Measurements from ENCODE around the gene SLC39A9. TPM values are rescaled to one million over a fixed set of nuclear protein-coding genes. Genes with fewer than 3 reads are reported as not detected.

SLC39A9 gene
- total RNA-seq, 6 donors from 2014 or later = 17.8 to 70.4 (median 54.0) TPM

DNA sequence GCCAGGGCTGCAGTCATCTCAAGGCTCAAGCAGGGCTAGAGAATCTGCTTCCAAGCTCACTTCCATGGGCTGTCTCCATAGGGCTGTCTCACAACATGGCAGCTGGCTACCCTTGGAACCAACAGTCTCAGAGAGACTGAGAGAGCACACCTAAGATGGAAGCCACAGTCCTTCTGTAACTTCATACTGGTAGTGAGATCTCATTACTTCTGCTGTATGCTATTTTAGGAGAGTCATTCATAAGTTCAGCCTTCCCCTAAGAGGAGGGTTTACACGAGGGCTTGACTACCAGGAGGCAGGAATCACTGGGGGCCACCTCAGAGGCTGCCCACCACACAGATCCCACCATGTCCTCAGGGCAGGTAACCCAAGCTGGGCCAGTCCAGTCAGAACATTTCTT lies 30.1 kb upstream of the SLC39A9 start:
- Histone ChIP-seq H3K36me3 (no peaks in the 10 kb centered on the region), H3K27me3 (no peaks in the 10 kb centered on the region), H3K4me3 (no peak overlapping the region), H3K4me1 (no peaks in the 10 kb centered on the region), H3K27ac (no peak overlapping the region), H3K9me3 (no peaks in the 10 kb centered on the region)
- TF ChIP-seq POLR2AphosphoS5 (IDR thresholded peaks at IDR 0.05) (no peak), EP300 (IDR thresholded peaks at IDR 0.05) (no peak), POLR2A (IDR thresholded peaks at IDR 0.05) (no peak)
- TF ChIP-seq, protein P1, sequence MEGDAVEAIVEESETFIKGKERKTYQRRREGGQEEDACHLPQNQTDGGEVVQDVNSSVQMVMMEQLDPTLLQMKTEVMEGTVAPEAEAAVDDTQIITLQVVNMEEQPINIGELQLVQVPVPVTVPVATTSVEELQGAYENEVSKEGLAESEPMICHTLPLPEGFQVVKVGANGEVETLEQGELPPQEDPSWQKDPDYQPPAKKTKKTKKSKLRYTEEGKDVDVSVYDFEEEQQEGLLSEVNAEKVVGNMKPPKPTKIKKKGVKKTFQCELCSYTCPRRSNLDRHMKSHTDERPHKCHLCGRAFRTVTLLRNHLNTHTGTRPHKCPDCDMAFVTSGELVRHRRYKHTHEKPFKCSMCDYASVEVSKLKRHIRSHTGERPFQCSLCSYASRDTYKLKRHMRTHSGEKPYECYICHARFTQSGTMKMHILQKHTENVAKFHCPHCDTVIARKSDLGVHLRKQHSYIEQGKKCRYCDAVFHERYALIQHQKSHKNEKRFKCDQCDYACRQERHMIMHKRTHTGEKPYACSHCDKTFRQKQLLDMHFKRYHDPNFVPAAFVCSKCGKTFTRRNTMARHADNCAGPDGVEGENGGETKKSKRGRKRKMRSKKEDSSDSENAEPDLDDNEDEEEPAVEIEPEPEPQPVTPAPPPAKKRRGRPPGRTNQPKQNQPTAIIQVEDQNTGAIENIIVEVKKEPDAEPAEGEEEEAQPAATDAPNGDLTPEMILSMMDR (IDR thresholded peaks at IDR 0.05) = no peak
- DNase-seq = no peak
- WGBS, 2 donors = 60 to 92% methylated on average over 1 of the region's 1 CpG
- no peak for ATAC-seq (ENCODE audit: low FRiP score in 2 of 2)

DNA sequence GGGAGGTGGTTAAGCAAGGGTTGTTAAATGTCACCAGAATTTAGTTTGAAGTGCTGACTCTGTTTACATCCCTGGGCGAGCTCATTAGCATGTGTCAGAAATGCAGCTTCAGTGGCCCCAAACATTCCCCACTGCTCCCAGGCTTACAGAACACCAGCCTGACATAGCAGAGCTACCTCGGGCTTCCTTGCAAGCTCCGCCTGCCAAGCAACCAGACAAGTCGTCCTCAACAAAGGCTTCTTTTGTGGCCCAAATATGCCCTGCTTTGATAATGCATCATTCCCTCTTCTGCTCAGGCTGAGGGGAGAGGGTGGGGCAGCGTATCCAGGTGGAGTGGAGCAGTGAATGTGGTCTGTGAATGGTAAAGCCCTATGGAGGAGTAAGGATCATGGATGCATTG lies 28.4 kb upstream of the SLC39A9 start:
- DNase-seq = no peak
- TF ChIP-seq EP300 (IDR thresholded peaks at IDR 0.05) (no peak), POLR2A (IDR thresholded peaks at IDR 0.05) (no peak), POLR2AphosphoS5 (IDR thresholded peaks at IDR 0.05) (no peak)
- TF ChIP-seq, protein P1 (IDR thresholded peaks at IDR 0.05) = no peak
- WGBS, 2 donors = 72 to 74% methylated on average over 4 to 5 of the region's 5 CpGs
- Histone ChIP-seq H3K9me3 (no peaks in the 10 kb centered on the region), H3K27ac (no peak overlapping the region), H3K36me3 (peaks cover 0 to 4% (median 0%) of the 10 kb centered on the region in 4 donors), H3K4me1 (no peaks in the 10 kb centered on the region), H3K27me3 (no peaks in the 10 kb centered on the region), H3K4me3 (no peak overlapping the region)
- no peak for ATAC-seq (ENCODE audit: low FRiP score in 2 of 2)

DNA sequence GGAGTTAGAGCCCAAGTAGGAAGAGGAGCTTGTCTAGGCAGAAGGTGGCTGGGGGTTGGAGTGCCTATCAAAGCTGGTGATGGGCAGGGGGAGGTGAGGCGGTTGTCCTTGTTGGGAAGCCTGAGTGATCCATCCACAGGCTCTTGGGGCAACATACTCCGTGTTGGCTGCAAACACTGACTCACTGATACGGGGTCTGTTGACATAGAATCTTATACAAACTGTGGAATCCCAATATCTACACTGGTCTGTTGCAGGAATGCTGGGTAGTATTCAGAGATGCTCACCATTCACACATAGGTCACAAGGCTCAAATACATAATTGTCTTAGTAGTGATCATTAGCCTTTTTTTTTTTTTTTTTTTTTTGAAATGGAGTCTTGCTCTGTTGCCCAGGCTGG lies 26.3 kb upstream of the SLC39A9 start:
- no peak for ATAC-seq (ENCODE audit: low FRiP score in 2 of 2)
- WGBS, 2 donors = 83 to 100% methylated on average over 3 of the region's 3 CpGs
- no peak overlapping the region for H3K4me3 ChIP-seq
- no peaks in the 10 kb centered on the region for H3K27me3 ChIP-seq
- H3K9me3 ChIP-seq = peaks cover 0 to 4% (median 2%) of the 10 kb centered on the region in 4 donors
- peaks cover 0 to 20% (median 7%) of the 10 kb centered on the region in 4 donors for H3K36me3 ChIP-seq
- H3K4me1 ChIP-seq = no peaks in the 10 kb centered on the region
- no peak for DNase-seq
- no peak overlapping the region for H3K27ac ChIP-seq
- no peak for TF ChIP-seq POLR2A (IDR thresholded peaks at IDR 0.05)
- no peak for TF ChIP-seq POLR2AphosphoS5 (IDR thresholded peaks at IDR 0.05)
- no peak for TF ChIP-seq EP300 (IDR thresholded peaks at IDR 0.05)
- TF ChIP-seq, protein P1 (IDR thresholded peaks at IDR 0.05) = no peak

DNA sequence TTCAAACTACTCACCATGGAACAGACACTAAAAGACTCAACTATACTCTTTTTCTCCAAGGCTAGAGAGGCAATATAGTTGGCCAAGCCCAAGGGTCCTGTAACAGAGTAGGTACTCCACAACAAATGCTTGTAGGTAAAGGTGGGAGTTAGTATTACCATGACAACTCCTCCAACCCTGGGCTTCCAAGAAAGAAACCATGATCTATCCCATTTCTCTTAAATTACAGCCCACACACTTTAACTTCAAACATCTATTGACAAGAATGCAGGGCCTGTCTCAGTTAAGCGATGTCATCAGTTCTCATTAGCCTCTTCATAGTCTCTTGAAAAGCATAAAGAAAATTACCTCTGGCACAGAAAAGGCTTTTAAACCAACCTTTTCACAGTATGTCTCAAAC lies 25.4 kb upstream of the SLC39A9 start:
- TF ChIP-seq, protein P1 (IDR thresholded peaks at IDR 0.05) = no peak
- no peak for TF ChIP-seq POLR2AphosphoS5 (IDR thresholded peaks at IDR 0.05)
- TF ChIP-seq EP300 (IDR thresholded peaks at IDR 0.05) = no peak
- TF ChIP-seq POLR2A (IDR thresholded peaks at IDR 0.05) = no peak
- H3K4me1 ChIP-seq = no peaks in the 10 kb centered on the region
- peaks cover 0 to 20% (median 8%) of the 10 kb centered on the region in 4 donors for H3K36me3 ChIP-seq
- no peak overlapping the region for H3K27ac ChIP-seq
- H3K27me3 ChIP-seq = no peaks in the 10 kb centered on the region
- DNase-seq (no peak), ATAC-seq (ENCODE audit: low FRiP score in 2 of 2) (no peak)
- no peak overlapping the region for H3K4me3 ChIP-seq
- peaks cover 0 to 4% (median 2%) of the 10 kb centered on the region in 4 donors for H3K9me3 ChIP-seq
- WGBS, 2 donors = 0 to 71% methylated on average over 1 of the region's 1 CpG

DNA sequence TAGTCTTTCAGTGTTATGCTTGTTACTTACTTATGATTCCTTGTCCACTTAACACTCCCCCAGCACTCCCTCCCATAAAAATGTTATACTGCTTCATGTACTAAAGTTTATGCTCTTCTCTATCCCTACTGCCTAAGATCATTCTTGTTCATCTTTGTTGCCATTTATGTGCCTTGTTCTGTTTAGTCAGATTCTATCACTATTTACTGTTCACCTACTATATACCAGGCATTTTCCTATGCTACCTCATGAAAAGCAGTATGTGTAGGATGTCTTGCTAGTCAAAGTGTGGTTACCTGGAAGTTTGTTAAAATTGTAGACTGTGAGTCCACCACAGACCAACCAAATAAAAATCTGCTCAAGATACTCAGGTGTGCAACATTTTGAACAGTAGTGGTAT lies 24.3 kb upstream of the SLC39A9 start:
- H3K4me3 ChIP-seq = no peak overlapping the region
- DNase-seq (no peak), ATAC-seq (ENCODE audit: low FRiP score in 2 of 2) (no peak)
- no peaks in the 10 kb centered on the region for H3K27me3 ChIP-seq
- H3K36me3 ChIP-seq = peaks cover 0 to 25% (median 8%) of the 10 kb centered on the region in 4 donors
- peaks cover 0 to 4% (median 2%) of the 10 kb centered on the region in 4 donors for H3K9me3 ChIP-seq
- TF ChIP-seq POLR2AphosphoS5 (IDR thresholded peaks at IDR 0.05) (no peak), POLR2A (IDR thresholded peaks at IDR 0.05) (no peak), EP300 (IDR thresholded peaks at IDR 0.05) (no peak)
- TF ChIP-seq, protein P1 (IDR thresholded peaks at IDR 0.05) = no peak
- no peaks in the 10 kb centered on the region for H3K4me1 ChIP-seq
- H3K27ac ChIP-seq = no peak overlapping the region
